Measurements from ENCODE around the gene RASA3. TPM values are rescaled to one million over a fixed set of nuclear protein-coding genes. Genes with fewer than 3 reads are reported as not detected.

RASA3 gene
- total and polyA plus RNA-seq, 11 donors: 4.8 to 24.2 (median 9.7) TPM

GRCh38 chr13:114157869-114158495 lies 25.6 kb upstream of the RASA3 start:
- Histone ChIP-seq H3K4me1 (peaks cover 0 to 22% (median 2%) of the 10 kb centered on the region in 12 donors), H3K9me3 (no peaks in the 10 kb centered on the region), H3K27ac (no peak overlapping the region), H3K27me3 (peaks cover 0 to 10% (median 0%) of the 10 kb centered on the region in 9 donors), H3K36me3 (no peaks in the 10 kb centered on the region), H3K4me3 (no peak overlapping the region)
- DNase-seq (no peak), ATAC-seq (no peak)
- WGBS, 4 donors: 62 to 80% (median 76%) methylated on average over 10 to 11 of the region's 11 CpGs
- TF ChIP-seq POLR2A (IDR thresholded peaks at IDR 0.05): no peak
- TF ChIP-seq CTCF (IDR thresholded peaks at IDR 0.05): no peak
- intact Hi-C loops (cut with DNase I): no loop called here

GRCh38 chr13:114155926-114156883 lies 23.8 kb upstream of the RASA3 start:
- Histone ChIP-seq H3K4me3 (no peak overlapping the region), H3K9me3 (no peaks in the 10 kb centered on the region), H3K36me3 (no peaks in the 10 kb centered on the region), H3K27me3 (no peaks in the 10 kb centered on the region), H3K4me1 (peaks cover 0 to 14% (median 0%) of the 10 kb centered on the region in 12 donors), H3K27ac (peak overlapping the region in 1 of 12 donors; percentile 52)
- ATAC-seq: no peak
- TF ChIP-seq POLR2A (IDR thresholded peaks at IDR 0.05): no peak
- no peak for TF ChIP-seq CTCF (IDR thresholded peaks at IDR 0.05)
- intact Hi-C loops (cut with DNase I): no loop called here
- 57 to 63% (median 59%) methylated on average over 9 to 19 of the region's 19 CpGs for WGBS, 4 donors
- no peak for DNase-seq

- Histone ChIP-seq H3K36me3 (no peaks in the 10 kb centered on the region), H3K27ac (no peak overlapping the region), H3K27me3 (no peaks in the 10 kb centered on the region), H3K9me3 (no peaks in the 10 kb centered on the region), H3K4me3 (no peak overlapping the region), H3K4me1 (peaks cover 0 to 21% (median 0%) of the 10 kb centered on the region in 12 donors)
- TF ChIP-seq CTCF (IDR thresholded peaks at IDR 0.05): no peak
- TF ChIP-seq POLR2A (IDR thresholded peaks at IDR 0.05): no peak
- no peak for DNase-seq
- no peak for ATAC-seq
- intact Hi-C loops (cut with DNase I): no loop called here
- 77 to 100% (median 90%) methylated on average over 1 to 3 of the region's 3 CpGs for WGBS, 4 donors
Measured at GRCh38 chr13:114155320-114155719, 22.9 kb upstream of the RASA3 start.

- H3K9me3 ChIP-seq: no peaks in the 10 kb centered on the region
- H3K36me3 ChIP-seq: no peaks in the 10 kb centered on the region
- peaks cover 0 to 29% (median 0%) of the 10 kb centered on the region in 12 donors for H3K4me1 ChIP-seq
- TF ChIP-seq POLR2A (IDR thresholded peaks at IDR 0.05): no peak
- no peak for TF ChIP-seq CTCF (IDR thresholded peaks at IDR 0.05)
- no peak for ATAC-seq
- H3K27me3 ChIP-seq: no peaks in the 10 kb centered on the region
- no peak overlapping the region for H3K4me3 ChIP-seq
- no peak for DNase-seq
- no peak overlapping the region for H3K27ac ChIP-seq
- intact Hi-C loops (cut with DNase I): no loop called here
- 67 to 91% (median 75%) methylated on average over 9 of the region's 9 CpGs for WGBS, 4 donors
Measured at GRCh38 chr13:114154476-114154875, 22.1 kb upstream of the RASA3 start.
